H1 (cell line): ENCODE data around the gene CALML4. TPM values are rescaled to one million over a fixed set of nuclear protein-coding genes. Genes with fewer than 3 reads are reported as not detected.

ENCODE experiments used
- CTCF ChIA-PET: fragments of 300-600 bp; sonication (Branson Sonifier 250); formaldehyde crosslinking; loops from one replicate; lab custom pipeline; 2021; ENCODE audit not compliant: partially characterized antibody; lab: Charles Lee
- POLR2A ChIA-PET: fragments of 300-600 bp; sonication (Branson Sonifier 250); formaldehyde crosslinking; loops from one replicate; lab custom pipeline; 2021; ENCODE audit warnings: inconsistent platforms; ENCODE audit not compliant: partially characterized antibody; lab: Charles Lee
- DNase-seq, 2 experiments: peaks; one replicate each; pipeline versions ENCODE4 v3.0.0 to v3.0.0-alpha.2; 2010 to 2022; ENCODE audit warnings: low spot score in 2 of 2, low read depth in 1 of 2, mixed read lengths in 1 of 2
- FAIRE-seq: peaks from 2 replicates; lab custom pipeline; 2011; peaks lifted over from hg19 to GRCh38; lab: Jason Lieb, UNC
- H2AFZ ChIP-seq: 2 replicates; pipeline ENCODE4 v1.8.1; 2012; ENCODE audit warnings: low read length, inconsistent platforms
- H2AK5ac ChIP-seq: 2 replicates; pipeline ENCODE4 v1.6.1; 2013; ENCODE audit warnings: low read depth, low read length
- H2BK120ac ChIP-seq: replicated peaks from 2 replicates; pipeline ENCODE3; 2013; ENCODE audit warnings: low read depth, low read length, inconsistent platforms
- H2BK12ac ChIP-seq: 2 replicates; pipeline ENCODE4 v1.6.1; 2013; ENCODE audit warnings: low read depth, low read length
- H2BK15ac ChIP-seq: 2 replicates; pipeline ENCODE4 v1.6.1; 2013; ENCODE audit warnings: low read length
- H2BK20ac ChIP-seq: 2 replicates; pipeline ENCODE4 v1.6.1; 2013; ENCODE audit warnings: low read length
- H2BK5ac ChIP-seq: 2 replicates; pipeline ENCODE4 v1.6.1; 2013; ENCODE audit warnings: low read depth, low read length
- H3K14ac ChIP-seq: 2 replicates; pipeline ENCODE4 v1.6.1; 2013; ENCODE audit warnings: inconsistent platforms; ENCODE audit not compliant: insufficient read length
- H3K18ac ChIP-seq: 2 replicates; pipeline ENCODE4 v1.6.1; 2013; ENCODE audit warnings: low read length; ENCODE audit errors: extremely low read depth
- H3K23ac ChIP-seq: 2 replicates; pipeline ENCODE4 v1.6.1; 2013; ENCODE audit warnings: inconsistent platforms; ENCODE audit not compliant: insufficient read length
- H3K23me2 ChIP-seq: 2 replicates; pipeline ENCODE4 v1.6.1; 2013; ENCODE audit warnings: low read depth, low read length
- H3K27ac ChIP-seq: 2 replicates; pipeline ENCODE4 v1.6.1; 2011; ENCODE audit warnings: low read depth, low read length, inconsistent platforms
- H3K27me3 ChIP-seq, 4 experiments: replicated peaks in 1 of 4; 1 replicate in 1 of 4; 2 replicates in 3 of 4; pipeline versions ENCODE4 v1.6.1 to v1.8.1; 2011 to 2013; ENCODE audit warnings: low read length in 3 of 4, mild to moderate bottlenecking in 3 of 4, inconsistent platforms in 2 of 4, mixed read lengths in 2 of 4, moderate library complexity in 1 of 4; ENCODE audit not compliant: control insufficient read depth in 3 of 4, insufficient read depth in 3 of 4; ENCODE audit errors: extremely low read depth in 1 of 4
- H3K36me3 ChIP-seq, 4 experiments: 2 replicates each; pipeline versions ENCODE4 v1.6.1 to v1.8.1; 2011 to 2013; ENCODE audit warnings: mild to moderate bottlenecking in 4 of 4, low read length in 3 of 4, moderate library complexity in 2 of 4, control low read depth in 1 of 4, inconsistent platforms in 1 of 4; ENCODE audit not compliant: insufficient read depth in 4 of 4, control insufficient read depth in 2 of 4
- H3K4ac ChIP-seq: replicated peaks from 2 replicates; pipeline ENCODE3; 2013; ENCODE audit warnings: low read length, low read depth, mixed read lengths, inconsistent platforms; ENCODE audit not compliant: insufficient read length
- H3K4me1 ChIP-seq, 4 experiments: replicated peaks in 1 of 4; 1 replicate in 1 of 4; 2 replicates in 3 of 4; pipeline versions ENCODE4 v1.6.1 to v1.8.1; 2011 to 2013; ENCODE audit warnings: low read length in 3 of 4, inconsistent platforms in 2 of 4, mixed read lengths in 1 of 4; ENCODE audit not compliant: insufficient read depth in 4 of 4, control insufficient read depth in 3 of 4
- H3K4me2 ChIP-seq, 2 experiments: 2 replicates each; pipeline versions ENCODE4 v1.6.1 to v1.8.1; 2011 to 2013; ENCODE audit warnings: low read depth in 2 of 2, low read length in 2 of 2, control low read depth in 1 of 2, inconsistent platforms in 1 of 2, mild to moderate bottlenecking in 1 of 2; ENCODE audit not compliant: insufficient read depth in 1 of 2
- H3K4me3 ChIP-seq, 4 experiments: fragments of 200-600, 300-600 bp in 1 of 4; sonication (generic), shearing (Covaris generic), sonication (Bioruptor Twin) in 1 of 4; 2 replicates each; pipeline versions ENCODE4 v1.5.1 to v1.8.1; 2011 to 2016; ENCODE audit warnings: low read length in 4 of 4, low read depth in 3 of 4, control low read depth in 2 of 4, inconsistent platforms in 2 of 4, mild to moderate bottlenecking in 2 of 4, mixed read lengths in 1 of 4, moderate library complexity in 1 of 4; ENCODE audit not compliant: insufficient read depth in 2 of 4; ENCODE audit errors: extremely low read depth in 1 of 4
- H3K56ac ChIP-seq: replicated peaks from 2 replicates; pipeline ENCODE3; 2013; ENCODE audit warnings: low read depth, mild to moderate bottlenecking, mixed read lengths, low read length, inconsistent platforms; ENCODE audit not compliant: insufficient read length
- H3K79me1 ChIP-seq: 2 replicates; pipeline ENCODE4 v1.6.1; 2013; ENCODE audit warnings: low read depth, low read length, control low read depth
- H3K79me2 ChIP-seq, 2 experiments: 2 replicates each; pipeline versions ENCODE4 v1.6.1 to v1.8.1; 2012 to 2013; ENCODE audit warnings: low read length in 2 of 2, mild to moderate bottlenecking in 2 of 2, inconsistent platforms in 1 of 2; ENCODE audit not compliant: insufficient read depth in 2 of 2, control insufficient read depth in 1 of 2
- H3K9ac ChIP-seq, 4 experiments: replicated peaks in 1 of 4; 1 replicate in 1 of 4; 2 replicates in 3 of 4; pipeline versions ENCODE4 v1.6.1 to v1.8.1; 2011 to 2013; ENCODE audit warnings: low read depth in 3 of 4, low read length in 3 of 4, control low read depth in 2 of 4, mild to moderate bottlenecking in 2 of 4, moderate library complexity in 2 of 4, inconsistent platforms in 1 of 4; ENCODE audit errors: extremely low read depth in 1 of 4
- H3K9me3 ChIP-seq, 2 experiments: 2 replicates each; pipeline versions ENCODE4 v1.6.1 to v1.8.1; 2012 to 2013; ENCODE audit warnings: mild to moderate bottlenecking in 2 of 2, moderate library complexity in 2 of 2, control low read depth in 1 of 2, inconsistent platforms in 1 of 2, low read depth in 1 of 2, low read length in 1 of 2, mixed read lengths in 1 of 2; ENCODE audit not compliant: insufficient read depth in 2 of 2
- H4K20me1 ChIP-seq, 2 experiments: replicated peaks in 1 of 2; 2 replicates each; pipeline versions ENCODE3 to v1.8.1; 2011 to 2013; ENCODE audit warnings: inconsistent platforms in 2 of 2, low read length in 2 of 2, mild to moderate bottlenecking in 1 of 2; ENCODE audit not compliant: insufficient read depth in 2 of 2, control insufficient read depth in 1 of 2
- H4K5ac ChIP-seq: 2 replicates; pipeline ENCODE4 v1.6.1; 2013; ENCODE audit warnings: low read length, low read depth, mixed read lengths, inconsistent platforms; ENCODE audit not compliant: insufficient read length
- H4K8ac ChIP-seq: 2 replicates; pipeline ENCODE4 v1.8.0; 2013; ENCODE audit warnings: mild to moderate bottlenecking, moderate library complexity, low read length, inconsistent platforms; ENCODE audit not compliant: insufficient read depth; ENCODE audit errors: extremely low read depth
- H4K91ac ChIP-seq: replicated peaks from 2 replicates; pipeline ENCODE3; 2013; ENCODE audit warnings: low read length, mixed read lengths, inconsistent platforms; ENCODE audit not compliant: insufficient read length
- WGBS, 2 experiments: shearing (Covaris generic) in 1 of 2; methylation state at CpG; one replicate each; pipeline versions ENCODE4 v1.1.6 to v1.1.7; 2013 to 2015; ENCODE audit warnings: low lambda C conversion rate in 2 of 2, mixed read lengths in 2 of 2, inconsistent platforms in 1 of 2, low coverage in 1 of 2, missing lambda C conversion rate in 1 of 2; ENCODE audit not compliant: insufficient replicate concordance in 2 of 2, insufficient coverage in 1 of 2, insufficient read length in 1 of 2; ENCODE audit errors: extremely low coverage in 1 of 2, missing lambda C conversion rate in 1 of 2; 5-methylcytosine and 5-hydroxymethylcytosine counted together
- polyA plus RNA-seq, 7 experiments: library from polyadenylated mRNA; depleted of rRNA in 3 of 7; stranded (reverse) in 5 of 7; unstranded in 2 of 7; fragments of >200 nt in 5 of 7; fragments of 200-250 nt in 2 of 7; gene quantifications; 1 replicate in 5 of 7; 2 replicates in 1 of 7; 4 replicates in 1 of 7; pipeline versions ENCODE4 v1.2.1 to v1.2.3, GENCODE V29; 2011 to 2013; ENCODE audit warnings: missing spikeins in 2 of 7, mixed read lengths in 2 of 7
- total RNA-seq: library from RNA; stranded (reverse); fragmentation: NEBNext Ultra II Directional; extraction: Animal tissue kit (Norgen Biotek cat#: 25700); gene quantifications from 2 replicates; pipeline ENCODE4 v1.2.1, GENCODE V29; 2021

CALML4 gene
- total and polyA plus RNA-seq, 2 of the 8 experiments (the other 6 are each of a cell fraction or from before 2014, with no cell fraction given) = 3.8 to 12.5 TPM

DNA sequence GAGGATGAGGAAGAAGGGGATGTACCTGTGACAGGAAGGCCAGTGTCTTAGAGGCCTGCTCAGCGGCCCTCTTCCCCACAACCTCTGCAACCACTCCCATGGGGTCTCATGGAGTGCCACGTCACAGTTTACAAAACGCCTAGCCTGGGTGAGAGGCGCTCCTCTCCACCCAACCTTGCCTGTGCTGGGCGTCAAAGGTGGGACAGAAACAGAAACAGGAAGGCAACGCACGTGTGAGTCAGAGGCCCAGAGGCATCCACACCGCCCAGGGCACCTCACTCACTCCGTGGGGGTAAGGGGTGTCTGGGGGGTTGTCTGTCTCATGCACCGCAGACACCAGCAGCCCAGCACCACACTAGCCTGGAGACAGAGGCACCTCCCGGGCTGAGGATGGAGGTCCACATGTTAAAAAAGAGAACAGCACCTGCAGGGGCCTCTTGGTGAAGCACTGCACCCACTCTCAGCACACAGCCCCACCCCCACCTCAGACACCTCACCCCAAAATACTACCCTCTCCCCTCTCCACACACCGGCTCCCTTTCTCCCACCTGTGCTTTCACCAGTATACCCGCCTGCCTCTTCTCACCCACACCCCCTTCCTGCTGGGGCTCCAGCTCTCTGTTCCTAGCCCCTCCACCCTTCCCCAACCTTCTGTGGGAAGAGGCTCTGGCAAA is 4.7 kb upstream of the CALML4 start:
- 85% methylated on average over 13 of the region's 13 CpGs; no CpG with 5 or more reads in 1 of the 2 experiments for WGBS, 2 experiments

More for the DNA sequence above, 4.7 kb upstream of the CALML4 start:
- Histone ChIP-seq H3K9me3 (no peaks in the 10 kb centered on the region), H3K79me2 (peaks cover 0 to 28% of the 10 kb centered on the region in 2 experiments; a peak in 2 of 4 replicates), H3K23me2 (no peaks in the 10 kb centered on the region), H3K23ac (no peak overlapping the region), H3K4me1 (peaks cover 2 to 38% (median 19%) of the 10 kb centered on the region in 4 experiments), H2AFZ (no peak overlapping the region), H3K79me1 (peaks cover 10% of the 10 kb centered on the region; the same call in 1 of the 2 replicates), H3K56ac (no peak overlapping the region), H3K18ac (no peak overlapping the region), H3K27ac (no peak overlapping the region; the same call in 1 of the 2 replicates), H2AK5ac (peak overlapping the region; percentile 13; the same call in 1 of the 2 replicates), H3K4me3 (no peak overlapping the region), H3K36me3 (no peaks in the 10 kb centered on the region; a peak in 1 of 8 replicates), H4K5ac (no peak overlapping the region), H4K91ac (no peak overlapping the region), H2BK20ac (no peak overlapping the region), H2BK15ac (no peak overlapping the region), H2BK5ac (no peak overlapping the region), H2BK12ac (no peak overlapping the region), H3K4ac (no peak overlapping the region), H3K27me3 (no peaks in the 10 kb centered on the region), H3K9ac (no peak overlapping the region), H2BK120ac (no peak overlapping the region), H3K4me2 (no peak overlapping the region), H4K20me1 (peaks cover 10 to 33% of the 10 kb centered on the region in 2 experiments), H3K14ac (no peak overlapping the region), H4K8ac (peak overlapping the region; percentile 3; the same call in 1 of the 2 replicates)
- DNase-seq = no peak
- CTCF ChIA-PET = interaction anchor here (0.6 to 5.7 kb wide), 8 partner anchors 10 to 347 kb away, joined by 3 to 101 read pairs (median 4); no protein-coding TSS in a partner anchor
- POLR2A ChIA-PET = interaction anchor here (1.4 to 1.6 kb wide), 2 partner anchors 15 to 18 kb away, joined by 5 read pairs; no protein-coding TSS in a partner anchor
- FAIRE-seq = no peak
